NCI-H774 (cell line): ENCODE data around the gene FIGNL1.

Experiments used
- DNase-seq: peaks from one replicate; lab custom pipeline; 2025; lab: John Stamatoyannopoulos, UW

FIGNL1 gene

DNA sequence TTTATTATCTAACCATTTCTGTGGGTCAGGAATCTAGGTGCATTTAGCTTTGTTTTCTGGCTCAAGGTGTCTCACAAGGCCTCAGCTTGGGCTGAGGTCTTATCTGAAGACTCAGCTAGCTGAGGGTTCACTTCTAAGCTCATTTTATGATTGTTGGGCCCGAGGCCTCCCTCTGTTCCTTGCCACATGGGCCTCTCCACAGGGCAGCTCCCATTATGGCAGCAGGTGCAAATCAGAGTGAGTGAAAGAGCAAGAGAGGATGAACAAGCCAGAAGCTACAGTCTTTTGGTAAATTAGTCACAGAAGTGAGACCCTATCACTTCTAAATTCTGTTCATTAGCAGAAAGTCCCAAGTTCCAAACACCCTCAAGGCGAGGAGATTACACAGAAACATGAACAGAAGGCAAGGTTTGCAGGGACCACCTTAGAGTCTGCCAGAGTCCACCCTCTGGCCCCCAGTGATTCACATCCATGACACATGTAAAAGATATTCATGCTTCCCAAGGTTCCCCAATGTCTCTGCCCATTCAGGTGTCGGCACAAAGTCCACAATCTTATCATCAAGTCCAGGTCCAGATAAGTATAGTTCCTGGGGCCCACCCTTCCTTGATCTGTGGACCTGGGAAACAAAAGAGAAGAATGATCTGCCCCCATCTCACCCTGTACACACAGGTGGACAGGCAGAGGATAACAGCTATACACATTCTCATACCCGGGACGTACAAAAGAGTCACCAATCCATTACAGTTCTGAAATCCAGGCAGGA, 23.7 kb downstream of the FIGNL1 start:
- no peak for DNase-seq

- peak; percentile 34 for DNase-seq
Measured at GRCh38 chr7:50425318-50425717, 24.8 kb downstream of the FIGNL1 start.

- no peak for DNase-seq
Measured at GRCh38 chr7:50423860-50424259, 26.3 kb downstream of the FIGNL1 start.

GRCh38 chr7:50422858-50423257, 27.3 kb downstream of the FIGNL1 start:
- no peak for DNase-seq

- DNase-seq = no peak
Measured at GRCh38 chr7:50421043-50421442, 29.1 kb downstream of the FIGNL1 start.

GRCh38 chr7:50418526-50419290, 31.4 kb downstream of the FIGNL1 start:
- DNase-seq = no peak

DNA sequence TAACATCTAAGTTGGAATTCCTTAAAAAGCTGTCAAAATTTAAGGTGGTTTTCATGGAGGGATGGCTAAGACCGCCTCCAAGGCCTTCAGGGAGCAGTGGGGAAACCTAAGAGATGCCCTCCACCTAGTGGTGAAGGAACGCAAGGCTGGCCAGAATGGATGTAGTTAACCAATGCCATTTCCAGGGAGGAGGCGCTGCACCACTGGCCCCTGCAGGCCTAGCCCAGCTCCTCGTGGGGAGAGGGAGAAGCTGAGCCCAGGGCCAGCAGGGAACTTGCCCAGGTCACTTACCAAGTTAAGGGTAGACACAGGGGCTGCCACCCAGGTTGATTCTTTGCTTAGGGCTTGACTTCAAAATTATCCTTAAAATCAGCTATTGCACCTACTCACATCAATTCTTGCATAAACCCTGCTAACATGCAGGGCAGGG, 32.0 kb downstream of the FIGNL1 start:
- DNase-seq = peak; percentile 84

- DNase-seq = no peak
Measured at GRCh38 chr7:50416527-50417182, 33.5 kb downstream of the FIGNL1 start.

GRCh38 chr7:50415844-50416364, 34.2 kb downstream of the FIGNL1 start:
- DNase-seq = no peak

DNA sequence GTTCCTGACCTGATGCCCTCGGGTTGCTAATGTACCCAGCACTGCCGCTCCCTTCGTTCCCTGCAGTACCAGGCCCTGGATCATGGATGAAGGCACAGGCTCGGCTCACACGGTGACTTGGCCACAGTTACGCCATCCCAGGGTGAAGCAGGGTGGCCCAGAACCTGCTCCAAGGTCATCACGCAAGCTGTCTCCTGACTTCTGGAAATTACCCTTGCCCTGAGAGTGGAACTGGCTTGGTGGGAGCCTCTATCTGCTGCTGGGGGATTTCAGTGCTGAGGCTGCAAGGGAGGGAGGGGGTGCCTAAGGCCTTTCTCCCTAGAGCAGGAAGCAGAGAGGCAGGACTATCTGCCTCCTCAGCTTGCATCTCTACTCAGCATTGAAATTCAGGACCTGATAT, 36.6 kb downstream of the FIGNL1 start:
- DNase-seq = no peak

GRCh38 chr7:50412973-50413372, 37.2 kb downstream of the FIGNL1 start:
- no peak for DNase-seq

GRCh38 chr7:50411332-50411731, 38.8 kb downstream of the FIGNL1 start:
- no peak for DNase-seq

- no peak for DNase-seq
Measured at GRCh38 chr7:50409856-50410745, 40.0 kb downstream of the FIGNL1 start.

DNA sequence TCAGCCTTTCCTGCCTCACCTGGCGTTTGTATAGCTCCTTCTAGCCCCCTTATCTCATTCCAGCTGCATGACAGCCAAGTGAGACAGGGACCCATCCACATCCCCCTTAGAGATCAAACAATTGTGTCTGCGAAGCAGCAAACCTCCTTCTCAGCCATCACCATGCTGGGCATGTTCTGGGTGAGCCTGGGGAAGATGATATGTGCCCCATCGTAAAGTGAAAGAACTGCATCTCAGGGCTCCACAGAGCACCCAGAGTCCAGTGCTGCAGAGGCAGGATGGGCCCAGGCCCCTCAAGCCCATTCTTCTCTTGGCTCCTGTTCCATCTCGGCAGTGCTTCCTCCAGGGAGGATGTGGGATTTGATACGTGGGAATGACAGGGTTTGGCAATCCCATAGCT, 43.2 kb downstream of the FIGNL1 start:
- no peak for DNase-seq

DNA sequence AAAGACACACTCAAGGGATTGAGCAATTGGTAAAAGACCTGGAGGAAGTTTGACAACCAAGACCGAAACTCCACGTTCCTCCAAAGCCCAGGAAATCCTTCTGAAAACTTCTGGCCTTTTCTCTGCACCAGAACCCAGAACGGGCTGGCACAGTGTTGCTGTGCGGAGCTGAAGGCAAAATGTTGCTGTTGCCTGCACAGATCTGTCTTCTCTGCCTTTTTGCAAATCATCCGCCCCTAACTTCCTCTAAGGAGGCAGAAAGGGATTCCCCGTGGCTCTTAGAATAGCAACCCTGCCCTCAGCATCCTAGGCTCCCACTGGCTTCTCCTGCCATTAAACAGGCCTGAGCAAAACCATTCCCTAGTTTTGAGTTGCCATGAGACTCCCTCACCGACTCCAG, 44.9 kb downstream of the FIGNL1 start:
- no peak for DNase-seq

GRCh38 chr7:50404392-50404791, 45.8 kb downstream of the FIGNL1 start:
- DNase-seq = no peak

- no peak for DNase-seq
Measured at GRCh38 chr7:50400114-50400513, 50.0 kb downstream of the FIGNL1 start.

- DNase-seq = no peak
Measured at GRCh38 chr7:50399635-50400034, 50.5 kb downstream of the FIGNL1 start.

GRCh38 chr7:50399206-50399605, 50.9 kb downstream of the FIGNL1 start:
- no peak for DNase-seq

DNA sequence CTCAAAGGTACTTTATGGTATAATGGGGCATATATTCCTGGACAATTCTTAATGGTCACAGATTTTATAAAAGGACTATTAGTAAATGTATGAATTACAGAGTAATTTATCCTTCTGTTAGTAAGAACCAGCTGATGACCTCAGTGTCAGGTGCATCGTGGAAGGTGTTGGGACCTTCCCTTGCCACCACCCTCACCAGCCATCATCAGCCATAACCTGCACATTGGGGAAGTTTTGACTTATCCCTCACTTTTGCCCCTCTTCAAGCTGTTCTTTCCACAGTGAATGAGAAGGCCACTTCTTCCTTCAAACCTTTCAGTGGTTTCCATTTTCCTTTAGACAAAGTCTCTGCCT, 52.2 kb downstream of the FIGNL1 start:
- DNase-seq = no peak

- DNase-seq = no peak
Measured at GRCh38 chr7:50397320-50397970, 52.7 kb downstream of the FIGNL1 start.
